ENCODE measurements around the gene ZNF560. TPM values are rescaled to one million over a fixed set of nuclear protein-coding genes. Genes with fewer than 3 reads are reported as not detected.

ZNF560 gene
- total RNA-seq, 2 experiments from 2014 or later: 0.11 to 0.16 TPM

- ChIA-PET CTCF (no interaction called here), POLR2A (no interaction called here)
- no peaks in the 10 kb centered on the region for H3K27me3 Mint-ChIP-seq
- no peak for TF ChIP-seq CTCF (IDR thresholded peaks at IDR 0.05)
- no peak overlapping the region for H3K4me3 Mint-ChIP-seq
- ATAC-seq (no peak), DNase-seq (no peak)
- H3K27ac Mint-ChIP-seq: no peak overlapping the region
- H3K4me1 Mint-ChIP-seq (ENCODE audit: low read depth): peaks cover 17% of the 10 kb centered on the region
- intact Hi-C loops (cut with micrococcal nuclease): no loop called here
- H3K36me3 Mint-ChIP-seq (ENCODE audit: low read depth): peaks cover 91% of the 10 kb centered on the region
- H3K9me3 Mint-ChIP-seq: peaks cover 14% of the 10 kb centered on the region
These were observed 70.5 kb downstream of the ZNF560 start for GRCh38 chr19:9427941-9428340.

Other genes starting within 250 kb of the ZNF560 start
- gene OR7E24, start 247.7 kb downstream of the ZNF560 start, total RNA-seq: not detected
- 1 to 10 TPM; 5.2 to 6.3 TPM for gene ZNF699, start 188.8 kb downstream of the ZNF560 start, total RNA-seq
- gene ZNF559, start 174.4 kb downstream of the ZNF560 start, total RNA-seq: 10 to 100 TPM; 12.9 to 15.8 TPM
- 1 to 10 TPM; 1.6 to 1.9 TPM for gene ZNF177, start 135.6 kb downstream of the ZNF560 start, total RNA-seq
- 10 to 100 TPM; 23.5 to 26.8 TPM for gene ZNF266, start 63.0 kb downstream of the ZNF560 start, total RNA-seq
- 10 to 100 TPM; 13.5 to 13.6 TPM for gene ZNF426, start 40.0 kb upstream of the ZNF560 start, total RNA-seq
- gene ZNF121, start 85.9 kb upstream of the ZNF560 start, total RNA-seq: 10 to 100 TPM; 79.9 to 85.5 TPM
- gene ZNF561, start 122.6 kb upstream of the ZNF560 start, total RNA-seq: 10 to 100 TPM; 23.1 to 24.2 TPM
- gene ZNF562, start 176.5 kb upstream of the ZNF560 start, total RNA-seq: 10 to 100 TPM; 34.0 to 38.6 TPM